ENCODE data around the gene RAI1.

RAI1 gene

GRCh38 chr17:17745476-17746455 is 64.5 kb downstream of the RAI1 start:
- Mint-ChIP-seq H3K36me3 (no peaks in the 10 kb centered on the region), H3K9me3 (ENCODE audit: low read depth) (no peaks in the 10 kb centered on the region), H3K27ac (no peak overlapping the region), H3K27me3 (no peaks in the 10 kb centered on the region), H3K4me3 (no peak overlapping the region), H3K4me1 (ENCODE audit: low read depth) (peaks cover 33% of the 10 kb centered on the region)

DNA sequence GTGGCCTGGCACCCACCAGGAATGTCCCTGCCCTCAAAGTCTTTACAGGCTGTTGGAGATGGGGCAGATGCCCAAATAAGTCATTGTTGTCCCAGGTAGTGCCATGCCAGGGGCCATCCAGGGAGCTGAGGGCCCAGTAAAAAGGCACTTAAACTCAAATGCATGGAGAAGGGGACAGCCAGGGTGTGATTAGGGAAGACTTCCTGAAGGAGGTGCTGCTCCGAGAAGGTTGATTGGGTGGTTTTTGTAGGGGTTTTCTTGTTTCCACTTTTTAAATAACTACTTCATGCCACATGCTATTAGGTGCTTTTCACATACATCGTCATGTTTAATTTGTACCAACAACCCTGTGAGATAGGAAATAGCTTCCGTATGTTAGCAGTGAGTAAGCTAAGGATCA is 66.9 kb downstream of the RAI1 start:
- Mint-ChIP-seq H3K4me1 (ENCODE audit: low read depth) (peaks cover 47% of the 10 kb centered on the region), H3K36me3 (no peaks in the 10 kb centered on the region), H3K4me3 (no peak overlapping the region), H3K27me3 (no peaks in the 10 kb centered on the region), H3K9me3 (ENCODE audit: low read depth) (no peaks in the 10 kb centered on the region), H3K27ac (peak overlapping the region; percentile 16)

GRCh38 chr17:17748604-17749003 is 67.3 kb downstream of the RAI1 start:
- Mint-ChIP-seq H3K4me3 (no peak overlapping the region), H3K27me3 (no peaks in the 10 kb centered on the region), H3K9me3 (ENCODE audit: low read depth) (no peaks in the 10 kb centered on the region), H3K4me1 (ENCODE audit: low read depth) (peaks cover 51% of the 10 kb centered on the region), H3K36me3 (no peaks in the 10 kb centered on the region), H3K27ac (peak overlapping the region; percentile 16)

GRCh38 chr17:17749025-17749772 is 67.9 kb downstream of the RAI1 start:
- Mint-ChIP-seq H3K27ac (peak overlapping the region; percentile 86), H3K4me1 (ENCODE audit: low read depth) (peaks cover 55% of the 10 kb centered on the region), H3K4me3 (peak overlapping the region; percentile 56)

GRCh38 chr17:17749921-17750320 is 68.7 kb downstream of the RAI1 start:
- no peaks in the 10 kb centered on the region for H3K27me3 Mint-ChIP-seq
- peaks cover 61% of the 10 kb centered on the region for H3K4me1 Mint-ChIP-seq (ENCODE audit: low read depth)
- peak overlapping the region; percentile 86 for H3K27ac Mint-ChIP-seq
- no peaks in the 10 kb centered on the region for H3K36me3 Mint-ChIP-seq
- H3K9me3 Mint-ChIP-seq (ENCODE audit: low read depth): no peaks in the 10 kb centered on the region
- peak overlapping the region; percentile 56 for H3K4me3 Mint-ChIP-seq

More at GRCh38 chr17:17749025-17749772, 67.9 kb downstream of the RAI1 start:
- H3K27me3 Mint-ChIP-seq: no peaks in the 10 kb centered on the region
- no peaks in the 10 kb centered on the region for H3K9me3 Mint-ChIP-seq (ENCODE audit: low read depth)
- H3K36me3 Mint-ChIP-seq: no peaks in the 10 kb centered on the region

DNA sequence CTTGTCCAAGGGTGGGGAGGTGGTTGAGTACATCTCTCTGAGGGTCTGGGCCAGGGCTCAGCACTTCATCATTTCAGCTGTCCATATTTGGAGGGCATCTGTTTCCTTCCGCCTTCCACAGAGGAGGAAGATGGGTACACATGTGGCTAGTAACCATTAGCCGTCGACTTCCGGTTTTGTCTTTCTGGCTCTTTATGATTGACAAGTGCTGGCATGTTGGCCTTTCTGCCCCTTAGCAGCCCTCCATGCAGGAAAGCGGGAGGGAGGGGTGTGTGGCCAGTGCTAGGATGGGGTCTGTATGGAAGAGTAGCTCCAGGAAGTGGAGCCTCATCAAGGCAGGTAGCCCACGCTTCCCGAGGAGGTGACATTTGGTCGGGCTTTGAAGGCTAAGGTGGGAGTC is 69.6 kb downstream of the RAI1 start:
- Mint-ChIP-seq H3K4me3 (peak overlapping the region; percentile 95), H3K4me1 (ENCODE audit: low read depth) (peaks cover 67% of the 10 kb centered on the region), H3K27ac (peak overlapping the region; percentile 98), H3K9me3 (ENCODE audit: low read depth) (no peaks in the 10 kb centered on the region), H3K27me3 (no peaks in the 10 kb centered on the region), H3K36me3 (no peaks in the 10 kb centered on the region)

GRCh38 chr17:17751489-17752088 is 70.3 kb downstream of the RAI1 start:
- Mint-ChIP-seq H3K9me3 (ENCODE audit: low read depth) (no peaks in the 10 kb centered on the region), H3K27ac (peak overlapping the region; percentile 98), H3K4me1 (ENCODE audit: low read depth) (peaks cover 72% of the 10 kb centered on the region), H3K27me3 (no peaks in the 10 kb centered on the region), H3K36me3 (no peaks in the 10 kb centered on the region), H3K4me3 (peak overlapping the region; percentile 95)

DNA sequence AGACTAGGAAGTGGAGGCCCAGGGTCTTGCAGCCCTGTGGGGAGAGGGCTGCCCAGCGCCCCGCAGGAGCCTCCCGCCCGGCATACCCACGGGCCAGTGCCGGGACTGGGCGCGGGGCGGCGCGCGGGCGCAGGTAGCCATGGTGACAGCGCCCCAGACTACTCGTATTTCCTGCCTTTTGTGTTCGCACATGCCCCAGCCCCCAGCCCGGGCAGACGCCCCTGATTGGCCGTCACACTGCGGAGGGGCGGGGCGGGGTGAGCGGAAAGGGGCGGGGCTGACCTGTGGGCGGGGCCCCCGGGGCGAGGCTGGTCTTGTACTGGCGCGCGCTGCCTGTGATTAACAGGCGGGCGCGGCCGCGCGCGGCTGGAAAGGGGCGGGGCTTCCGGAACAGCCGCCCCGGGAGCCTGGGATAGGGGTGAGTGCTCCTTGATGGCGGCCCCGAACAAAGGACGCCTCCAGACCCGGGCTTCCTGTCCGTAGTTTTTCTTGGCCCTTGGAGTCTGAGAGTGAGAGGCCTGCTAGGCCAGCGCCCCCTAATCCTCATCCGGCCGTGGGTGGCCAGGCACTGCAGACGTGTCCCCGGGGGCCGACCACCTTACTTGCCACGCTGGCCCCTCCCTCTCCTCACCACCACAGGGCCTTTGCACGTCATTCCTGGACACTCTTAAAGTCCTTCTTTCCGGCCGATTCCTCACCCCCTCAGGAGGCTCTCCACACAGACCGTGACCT is 71.0 kb downstream of the RAI1 start:
- Mint-ChIP-seq H3K4me1 (ENCODE audit: low read depth) (peaks cover 78% of the 10 kb centered on the region), H3K36me3 (no peaks in the 10 kb centered on the region), H3K9me3 (ENCODE audit: low read depth) (no peaks in the 10 kb centered on the region), H3K27me3 (no peaks in the 10 kb centered on the region), H3K27ac (peak overlapping the region; percentile 98), H3K4me3 (peak overlapping the region; percentile 95)

DNA sequence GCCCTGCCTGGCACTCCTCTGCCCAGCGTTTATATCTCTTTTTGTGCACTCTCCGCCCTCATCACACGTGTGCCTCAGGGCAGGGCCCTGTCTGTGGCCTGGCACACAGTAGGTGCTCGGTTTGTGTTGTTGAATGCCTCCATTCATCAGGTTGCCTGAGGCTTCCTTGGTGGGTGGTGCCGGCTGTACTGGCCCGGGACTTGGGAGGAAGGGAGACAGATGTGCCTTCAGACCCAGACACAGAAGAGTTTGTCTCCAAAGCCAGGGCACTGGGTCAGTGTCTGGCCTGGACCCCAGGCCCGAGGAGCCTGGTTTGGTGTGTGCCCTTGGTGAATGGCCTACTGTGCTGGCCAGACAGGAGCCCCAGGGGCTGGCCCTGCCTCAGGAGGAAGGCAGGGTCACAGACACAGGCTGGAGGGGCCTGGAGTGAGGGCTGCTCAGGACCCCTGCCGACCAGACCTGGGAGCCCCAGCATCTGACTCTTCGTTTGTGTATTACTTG is 71.6 kb downstream of the RAI1 start:
- peak overlapping the region; percentile 94 for H3K27ac Mint-ChIP-seq
- H3K36me3 Mint-ChIP-seq: no peaks in the 10 kb centered on the region
- no peaks in the 10 kb centered on the region for H3K27me3 Mint-ChIP-seq
- peaks cover 84% of the 10 kb centered on the region for H3K4me1 Mint-ChIP-seq (ENCODE audit: low read depth)
- no peaks in the 10 kb centered on the region for H3K9me3 Mint-ChIP-seq (ENCODE audit: low read depth)
- H3K4me3 Mint-ChIP-seq: peak overlapping the region; percentile 95

DNA sequence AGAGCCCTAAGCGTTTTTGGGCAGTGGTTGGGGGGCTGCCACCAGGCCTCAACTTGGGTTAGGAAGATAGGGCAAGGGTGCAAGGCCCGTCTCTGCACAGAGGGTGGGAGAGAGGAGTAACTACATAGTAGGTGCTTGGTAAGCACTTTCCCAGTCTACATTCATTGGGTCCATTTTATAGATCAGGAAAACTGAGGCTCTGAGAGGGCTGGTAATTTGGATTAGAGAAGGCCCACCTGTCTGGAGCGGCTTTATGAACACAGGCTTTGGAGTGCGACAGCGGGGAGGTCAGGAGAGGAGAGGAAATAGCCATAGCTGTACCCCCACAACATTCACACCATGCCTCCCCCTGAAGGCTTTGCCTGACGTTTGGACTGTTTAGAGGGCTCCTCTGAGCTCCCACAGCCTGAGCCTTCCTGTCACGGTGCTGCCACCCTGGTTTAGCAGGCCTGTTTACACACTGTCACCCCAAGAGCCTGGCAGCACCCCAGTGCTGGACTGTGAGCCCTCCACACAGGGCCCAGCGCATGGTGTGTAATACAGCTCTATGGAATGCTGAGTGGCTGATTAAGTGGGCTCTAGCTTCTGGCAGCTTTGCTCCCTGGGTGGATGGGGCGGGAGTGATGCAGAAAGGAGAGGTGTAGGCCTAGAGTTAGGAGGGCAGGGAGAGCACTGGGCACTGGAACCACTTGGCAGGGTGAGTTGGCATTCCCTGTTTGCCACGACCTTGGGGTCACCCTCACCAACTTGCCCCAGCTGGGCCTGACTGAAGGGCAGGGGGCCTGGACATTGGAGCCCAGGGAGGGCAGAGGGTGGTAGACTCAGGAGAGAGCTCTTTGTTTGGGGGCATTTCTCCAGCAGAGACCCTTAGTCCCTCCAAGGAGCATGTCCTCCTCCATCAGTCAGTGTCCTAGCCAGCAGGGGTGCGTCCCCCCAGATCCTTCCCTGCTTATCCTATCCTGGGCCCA is 73.7 kb downstream of the RAI1 start:
- Mint-ChIP-seq H3K4me1 (ENCODE audit: low read depth) (peaks cover 78% of the 10 kb centered on the region), H3K9me3 (ENCODE audit: low read depth) (no peaks in the 10 kb centered on the region), H3K36me3 (no peaks in the 10 kb centered on the region), H3K27ac (no peak overlapping the region), H3K4me3 (no peak overlapping the region), H3K27me3 (no peaks in the 10 kb centered on the region)

GRCh38 chr17:17755715-17756114 is 74.5 kb downstream of the RAI1 start:
- H3K9me3 Mint-ChIP-seq (ENCODE audit: low read depth): no peaks in the 10 kb centered on the region
- H3K4me1 Mint-ChIP-seq (ENCODE audit: low read depth): peaks cover 72% of the 10 kb centered on the region
- no peaks in the 10 kb centered on the region for H3K27me3 Mint-ChIP-seq
- H3K27ac Mint-ChIP-seq: peak overlapping the region; percentile 55
- H3K36me3 Mint-ChIP-seq: no peaks in the 10 kb centered on the region
- no peak overlapping the region for H3K4me3 Mint-ChIP-seq

GRCh38 chr17:17757391-17757791 is 76.1 kb downstream of the RAI1 start:
- Mint-ChIP-seq H3K27me3 (no peaks in the 10 kb centered on the region), H3K36me3 (no peaks in the 10 kb centered on the region), H3K4me3 (peak overlapping the region; percentile 76), H3K4me1 (ENCODE audit: low read depth) (peaks cover 63% of the 10 kb centered on the region), H3K27ac (peak overlapping the region; percentile 85), H3K9me3 (ENCODE audit: low read depth) (no peaks in the 10 kb centered on the region)

Data from activated naive CD8-positive, alpha-beta T cell (primary cell).